ENCODE results near the gene ANKRD23.

GRCh38 chr2:96887493-96888012 is 43.7 kb upstream of the ANKRD23 start:
- TF ChIP-seq POLR2AphosphoS5 (IDR thresholded peaks at IDR 0.05) (no peak), CTCF (IDR thresholded peaks at IDR 0.05 in 8 of 11, conservative IDR thresholded peaks at IDR 0.05 in 3 of 11) (no peak), POLR2A (IDR thresholded peaks at IDR 0.05) (no peak)
